GM23338 (cell line): Measurements from ENCODE around the gene RAB36. TPM values are rescaled to one million over a fixed set of nuclear protein-coding genes. Genes with fewer than 3 reads are reported as not detected.

ENCODE experiments used
- ATAC-seq: fragments of 200-7000 bp; cut with Tn5 transposase; 3 replicates; pipeline ENCODE4 v1.9.1; 2020
- DNase-seq: peaks from one replicate; pipeline ENCODE4 v3.0.0-alpha.2; 2015; ENCODE audit warnings: low spot score
- H2AFZ ChIP-seq: fragments of 200-600 bp; sonication (generic); 2 replicates; pipeline ENCODE4 v1.8.0; 2016; ENCODE audit warnings: antibody characterized with exemption, mild to moderate bottlenecking, moderate library complexity
- H3F3A ChIP-seq: fragments of 200-600 bp; sonication (generic); replicated peaks from 2 replicates; pipeline ENCODE4 v1.8.0; 2017; ENCODE audit warnings: antibody characterized with exemption, mixed run types, low read depth
- H3K27ac ChIP-seq: fragments of 200-600 bp; sonication (generic); 2 replicates; pipeline ENCODE4 v1.6.1; 2016; ENCODE audit warnings: low read depth
- H3K27me3 ChIP-seq: fragments of 200-600 bp; sonication (generic); 2 replicates; pipeline ENCODE4 v1.8.0; 2016; ENCODE audit warnings: mild to moderate bottlenecking, mixed run types, moderate library complexity; ENCODE audit not compliant: insufficient read depth
- H3K36me3 ChIP-seq: fragments of 200-600 bp; sonication (generic); 2 replicates; pipeline ENCODE4 v1.8.0; 2016; ENCODE audit warnings: mild to moderate bottlenecking; ENCODE audit not compliant: insufficient read depth
- H3K4me1 ChIP-seq: fragments of 200-600 bp; sonication (generic); 2 replicates; pipeline ENCODE4 v1.8.0; 2016; ENCODE audit warnings: mild to moderate bottlenecking, moderate library complexity; ENCODE audit not compliant: insufficient read depth
- H3K4me2 ChIP-seq: fragments of 200-600 bp; sonication (generic); 2 replicates; pipeline ENCODE4 v1.7.1; 2017; ENCODE audit warnings: mixed run types
- H3K4me3 ChIP-seq: fragments of 200-600 bp; sonication (generic); 2 replicates; pipeline ENCODE4 v1.6.1; 2016; ENCODE audit warnings: mixed run types
- H3K79me2 ChIP-seq: fragments of 200-600 bp; sonication (generic); replicated peaks from 2 replicates; pipeline ENCODE4 v1.8.0; 2017; ENCODE audit warnings: mild to moderate bottlenecking; ENCODE audit not compliant: insufficient read depth
- H3K9me2 ChIP-seq: fragments of 200-600 bp; sonication (generic); 2 replicates; pipeline ENCODE4 v1.8.0; 2017; ENCODE audit not compliant: insufficient read depth
- H4K20me1 ChIP-seq: fragments of 200-600 bp; sonication (generic); replicated peaks from 2 replicates; pipeline ENCODE4 v1.8.0; 2017; ENCODE audit warnings: mild to moderate bottlenecking; ENCODE audit not compliant: insufficient read depth
- H3K27ac Mint-ChIP-seq: 2 replicates; pipeline ENCODE4 v1.8.0; 2020; ENCODE audit warnings: inconsistent platforms, mild to moderate bottlenecking, moderate library complexity, mixed read lengths
- H3K27me3 Mint-ChIP-seq: 3 replicates; pipeline ENCODE4 v1.8.0; 2022; ENCODE audit warnings: low read depth, mild to moderate bottlenecking, moderate library complexity, mixed read lengths, inconsistent platforms; ENCODE audit not compliant: insufficient read depth, poor library complexity
- H3K36me3 Mint-ChIP-seq: 3 replicates; pipeline ENCODE4 v1.8.0; 2021; ENCODE audit warnings: low read depth, mild to moderate bottlenecking, inconsistent platforms, moderate library complexity, mixed read lengths
- H3K4me1 Mint-ChIP-seq: 3 replicates; pipeline ENCODE4 v1.8.0; 2020; ENCODE audit warnings: mild to moderate bottlenecking, inconsistent platforms, mixed read lengths
- H3K4me3 Mint-ChIP-seq: 3 replicates; pipeline ENCODE4 v1.8.0; 2021; ENCODE audit warnings: moderate library complexity, mild to moderate bottlenecking, inconsistent platforms, mixed read lengths
- H3K9me3 Mint-ChIP-seq: 3 replicates; pipeline ENCODE4 v1.8.0; 2020; ENCODE audit warnings: moderate library complexity, mild to moderate bottlenecking, inconsistent platforms, mixed read lengths
- CREB1 ChIP-seq: fragments of 250-450 bp; sonication (Bioruptor Pico); IDR thresholded peaks from 2 replicates; pipeline ENCODE4 v1.5.0; 2020; ENCODE audit warnings: low read depth, mild to moderate bottlenecking, moderate library complexity
- CTCF ChIP-seq, 2 experiments: fragments of 200-600 bp in 1 of 2; sonication (generic) in 1 of 2; conservative IDR thresholded peaks; 2 replicates each; pipeline versions ENCODE4 v1.5.1 to v1.6.1; 2016 to 2017; ENCODE audit warnings: antibody characterized with exemption in 2 of 2, low read depth in 2 of 2, mild to moderate bottlenecking in 2 of 2, moderate library complexity in 1 of 2
- EZH2 ChIP-seq: fragments of 200-600 bp; sonication (generic); IDR thresholded peaks from one replicate; pipeline ENCODE4 v1.8.0; 2017; ENCODE audit warnings: antibody characterized with exemption, mild to moderate bottlenecking, low read depth; ENCODE audit not compliant: unreplicated experiment
- EZH2phosphoT487 ChIP-seq: fragments of 200-600 bp; sonication (generic); IDR thresholded peaks from one replicate; pipeline ENCODE4 v1.8.1; 2018; ENCODE audit warnings: antibody characterized with exemption; ENCODE audit not compliant: unreplicated experiment
- JUNB ChIP-seq: IDR thresholded peaks from one replicate; pipeline ENCODE4 v1.6.1; 2016; ENCODE audit warnings: antibody characterized with exemption; ENCODE audit not compliant: unreplicated experiment
- NANOG ChIP-seq: IDR thresholded peaks from 2 replicates; pipeline ENCODE4 v1.6.1; 2016; ENCODE audit warnings: antibody characterized with exemption, borderline replicate concordance
- REST ChIP-seq: IDR thresholded peaks from one replicate; pipeline ENCODE4 v1.6.1; 2018; ENCODE audit warnings: antibody characterized with exemption; ENCODE audit not compliant: unreplicated experiment
- STAT1 ChIP-seq: IDR thresholded peaks from one replicate; pipeline ENCODE4 v1.6.1; 2016; ENCODE audit warnings: antibody characterized with exemption; ENCODE audit not compliant: unreplicated experiment
- ZNF114 ChIP-seq: fragments of 250-450 bp; sonication (Bioruptor Pico); IDR thresholded peaks from 2 replicates; pipeline ENCODE4 v1.5.0; 2020; ENCODE audit warnings: mild to moderate bottlenecking, moderate library complexity
- ZNF331 ChIP-seq: fragments of 250-450 bp; sonication (Bioruptor Pico); IDR thresholded peaks from 2 replicates; pipeline ENCODE4 v1.5.0; 2020; ENCODE audit warnings: low read depth, mild to moderate bottlenecking, moderate library complexity
- ZNF462 ChIP-seq: fragments of 250-450 bp; sonication (Bioruptor Pico); IDR thresholded peaks from 2 replicates; pipeline ENCODE4 v1.5.0; 2020; ENCODE audit warnings: mild to moderate bottlenecking, moderate library complexity
- polyA plus RNA-seq: library from polyadenylated mRNA; unstranded; fragments of >200 nt; fragmentation: Nextera tagmentation; extraction: Ambion mirVana; gene quantifications from 2 replicates; pipeline ENCODE4 v1.2.1, GENCODE V29; 2016
- total RNA-seq: library from RNA; depleted of rRNA; stranded (reverse); fragments of >200 nt; shearing (Covaris generic); gene quantifications from 2 replicates; pipeline ENCODE4 v1.2.3, GENCODE V29; 2014
- TF ChIP-seq, protein P1 (sequence below): IDR thresholded peaks from 2 replicates; pipeline ENCODE4 v1.6.1; 2016; ENCODE audit warnings: antibody characterized with exemption

Gene RAB36
- total and polyA plus RNA-seq, 2 experiments from 2014 or later, result 0.58 to 1.2 TPM

DNA sequence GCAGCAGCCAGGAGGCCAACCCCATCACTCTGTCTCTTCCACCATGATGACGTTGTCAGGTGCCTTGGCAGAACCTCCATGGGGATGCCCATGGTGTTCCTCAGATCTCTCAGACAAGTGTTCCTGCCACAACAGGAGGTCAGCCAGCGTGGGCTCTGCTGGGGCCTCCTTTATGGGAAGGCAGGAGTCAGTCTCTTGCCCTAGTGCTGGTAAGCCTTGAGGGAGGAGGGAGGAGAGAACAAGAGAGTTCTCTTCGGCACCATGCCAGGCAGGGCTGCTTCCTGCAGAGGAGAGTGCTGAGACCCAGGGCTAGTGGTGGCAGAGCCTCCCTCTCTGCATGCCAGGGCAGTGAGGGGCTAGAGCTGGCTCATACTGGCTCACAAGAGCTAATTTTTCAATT is 42.5 kb upstream of the RAB36 start:
- no peak for ATAC-seq
- H3K27ac Mint-ChIP-seq, result no peak overlapping the region
- H3K27ac ChIP-seq, result no peak overlapping the region

More for the DNA sequence above, 42.5 kb upstream of the RAB36 start:
- Mint-ChIP-seq H3K36me3 (no peaks in the 10 kb centered on the region), H3K4me1 (no peaks in the 10 kb centered on the region), H3K4me3 (no peak overlapping the region), H3K27me3 (peaks cover 5% of the 10 kb centered on the region), H3K9me3 (no peaks in the 10 kb centered on the region)
- H3K36me3 ChIP-seq, result no peaks in the 10 kb centered on the region
- no peaks in the 10 kb centered on the region for H3K79me2 ChIP-seq
- no peaks in the 10 kb centered on the region for H3K9me2 ChIP-seq
- H3K4me3 ChIP-seq, result no peak overlapping the region
- DNase-seq, result no peak
- H3F3A ChIP-seq, result no peaks in the 10 kb centered on the region
- TF ChIP-seq CREB1 (CRISPR knock-in tag) (no peak), STAT1 (no peak), REST (no peak), CTCF (conservative IDR thresholded peaks at IDR 0.05; ENCODE audit: low read depth in 2 of 2) (no peak), NANOG (no peak), JUNB (no peak), EZH2 (no peak), ZNF462 (CRISPR knock-in tag) (no peak), ZNF331 (no peak), EZH2phosphoT487 (no peak), ZNF114 (no peak)
- TF ChIP-seq, protein P1, sequence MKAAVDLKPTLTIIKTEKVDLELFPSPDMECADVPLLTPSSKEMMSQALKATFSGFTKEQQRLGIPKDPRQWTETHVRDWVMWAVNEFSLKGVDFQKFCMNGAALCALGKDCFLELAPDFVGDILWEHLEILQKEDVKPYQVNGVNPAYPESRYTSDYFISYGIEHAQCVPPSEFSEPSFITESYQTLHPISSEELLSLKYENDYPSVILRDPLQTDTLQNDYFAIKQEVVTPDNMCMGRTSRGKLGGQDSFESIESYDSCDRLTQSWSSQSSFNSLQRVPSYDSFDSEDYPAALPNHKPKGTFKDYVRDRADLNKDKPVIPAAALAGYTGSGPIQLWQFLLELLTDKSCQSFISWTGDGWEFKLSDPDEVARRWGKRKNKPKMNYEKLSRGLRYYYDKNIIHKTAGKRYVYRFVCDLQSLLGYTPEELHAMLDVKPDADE, result no peak
- no peak overlapping the region for H2AFZ ChIP-seq
- H4K20me1 ChIP-seq, result no peaks in the 10 kb centered on the region; the same call in 1 of the 2 replicates
- H3K27me3 ChIP-seq, result no peaks in the 10 kb centered on the region
- no peaks in the 10 kb centered on the region for H3K4me1 ChIP-seq
- no peak overlapping the region for H3K4me2 ChIP-seq
